PFSK-1 (cell line): ENCODE results near the gene KCNQ1.

Experiments
- FOXP2 ChIP-seq: optimal IDR thresholded peaks from 2 replicates; pipeline ENCODE3; 2011; ENCODE audit warnings: borderline replicate concordance, control low read depth, inconsistent platforms; ENCODE audit not compliant: insufficient read depth; ENCODE audit errors: extremely low read length, extremely low read depth
- POLR2AphosphoS5 ChIP-seq: IDR thresholded peaks from 2 replicates; pipeline ENCODE4 v1.6.1; 2012; ENCODE audit warnings: low read depth, mild to moderate bottlenecking, control low read depth, low read length, moderate library complexity
- SIN3A ChIP-seq: IDR thresholded peaks from 2 replicates; pipeline ENCODE4 v1.6.1; 2012; ENCODE audit warnings: mild to moderate bottlenecking, low read length, moderate library complexity, borderline replicate concordance; ENCODE audit not compliant: insufficient read depth
- TAF1 ChIP-seq: IDR thresholded peaks from 2 replicates; pipeline ENCODE4 v1.6.1; 2012; ENCODE audit warnings: low read length, control low read depth, borderline replicate concordance; ENCODE audit not compliant: insufficient read depth
- TF ChIP-seq, protein P1 (sequence below), 2 experiments: IDR thresholded peaks; 2 replicates each; pipeline versions ENCODE4 v1.6.1 to v1.8.0; 2011 to 2012; ENCODE audit warnings: low read depth in 2 of 2, low read length in 2 of 2, control low read depth in 1 of 2, inconsistent platforms in 1 of 2, mild to moderate bottlenecking in 1 of 2, moderate library complexity in 1 of 2; ENCODE audit not compliant: insufficient read depth in 1 of 2

DNA sequence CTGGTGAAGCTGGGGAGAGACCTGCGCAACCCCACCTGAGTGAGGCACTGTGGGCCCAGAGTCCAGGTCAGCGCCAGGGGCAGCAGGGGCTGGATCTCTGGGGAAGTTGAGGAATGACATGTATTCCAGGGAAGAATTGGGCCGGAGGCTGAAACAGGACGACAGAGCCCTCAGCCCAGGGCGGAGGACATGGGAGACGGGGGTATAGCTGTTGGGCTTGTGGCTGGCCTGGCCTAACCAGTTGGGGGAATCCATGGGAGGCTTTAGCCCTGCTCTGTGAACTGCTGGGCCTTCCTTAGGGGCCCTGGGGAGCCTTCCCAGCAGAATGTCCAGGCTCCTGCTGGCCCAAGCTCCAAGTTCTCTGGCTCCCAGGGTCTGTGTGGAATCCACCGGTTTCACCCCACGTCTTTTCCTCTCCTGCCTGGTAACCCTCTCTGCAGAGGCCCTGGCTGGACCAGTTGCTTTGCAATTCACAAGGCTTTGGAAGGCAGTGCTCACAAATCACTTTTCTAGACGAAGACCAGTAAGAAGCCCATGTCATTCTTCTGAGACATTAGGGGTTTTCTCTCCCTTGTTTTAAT lies 305.4 kb downstream of the KCNQ1 start:
- TF ChIP-seq, protein P1, sequence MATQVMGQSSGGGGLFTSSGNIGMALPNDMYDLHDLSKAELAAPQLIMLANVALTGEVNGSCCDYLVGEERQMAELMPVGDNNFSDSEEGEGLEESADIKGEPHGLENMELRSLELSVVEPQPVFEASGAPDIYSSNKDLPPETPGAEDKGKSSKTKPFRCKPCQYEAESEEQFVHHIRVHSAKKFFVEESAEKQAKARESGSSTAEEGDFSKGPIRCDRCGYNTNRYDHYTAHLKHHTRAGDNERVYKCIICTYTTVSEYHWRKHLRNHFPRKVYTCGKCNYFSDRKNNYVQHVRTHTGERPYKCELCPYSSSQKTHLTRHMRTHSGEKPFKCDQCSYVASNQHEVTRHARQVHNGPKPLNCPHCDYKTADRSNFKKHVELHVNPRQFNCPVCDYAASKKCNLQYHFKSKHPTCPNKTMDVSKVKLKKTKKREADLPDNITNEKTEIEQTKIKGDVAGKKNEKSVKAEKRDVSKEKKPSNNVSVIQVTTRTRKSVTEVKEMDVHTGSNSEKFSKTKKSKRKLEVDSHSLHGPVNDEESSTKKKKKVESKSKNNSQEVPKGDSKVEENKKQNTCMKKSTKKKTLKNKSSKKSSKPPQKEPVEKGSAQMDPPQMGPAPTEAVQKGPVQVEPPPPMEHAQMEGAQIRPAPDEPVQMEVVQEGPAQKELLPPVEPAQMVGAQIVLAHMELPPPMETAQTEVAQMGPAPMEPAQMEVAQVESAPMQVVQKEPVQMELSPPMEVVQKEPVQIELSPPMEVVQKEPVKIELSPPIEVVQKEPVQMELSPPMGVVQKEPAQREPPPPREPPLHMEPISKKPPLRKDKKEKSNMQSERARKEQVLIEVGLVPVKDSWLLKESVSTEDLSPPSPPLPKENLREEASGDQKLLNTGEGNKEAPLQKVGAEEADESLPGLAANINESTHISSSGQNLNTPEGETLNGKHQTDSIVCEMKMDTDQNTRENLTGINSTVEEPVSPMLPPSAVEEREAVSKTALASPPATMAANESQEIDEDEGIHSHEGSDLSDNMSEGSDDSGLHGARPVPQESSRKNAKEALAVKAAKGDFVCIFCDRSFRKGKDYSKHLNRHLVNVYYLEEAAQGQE (IDR thresholded peaks at IDR 0.05; ENCODE audit: insufficient read depth in 1 of 2, low read depth in 2 of 2, low read length in 2 of 2), result no peak
- TF ChIP-seq SIN3A (no peak), TAF1 (no peak), POLR2AphosphoS5 (no peak), FOXP2 (no peak)
